22Rv1 (cell line): ENCODE results near the gene ADGRL3.

Experiments used
- H3K27ac ChIP-seq: fragments of 450-650 bp; 2 replicates; pipeline ENCODE4 v1.5.1; 2017
- CTCF ChIP-seq: fragments of 450-650 bp; IDR thresholded peaks from 2 replicates; pipeline ENCODE4 v1.5.1; 2017; ENCODE audit warnings: mild to moderate bottlenecking
- ZFX ChIP-seq: fragments of 450-650 bp; IDR thresholded peaks from 2 replicates; pipeline ENCODE4 v1.6.1; 2017; ENCODE audit warnings: antibody characterized with exemption, borderline replicate concordance

ADGRL3 gene

GRCh38 chr4:61773655-61774245 lies 573.6 kb downstream of the ADGRL3 start:
- no peak overlapping the region for H3K27ac ChIP-seq
- TF ChIP-seq CTCF (no peak), ZFX (no peak)

- no peak overlapping the region for H3K27ac ChIP-seq
- TF ChIP-seq ZFX (no peak), CTCF (no peak)
Observed at GRCh38 chr4:61782133-61782532, 582.0 kb downstream of the ADGRL3 start.

- no peak overlapping the region for H3K27ac ChIP-seq
- TF ChIP-seq CTCF (no peak), ZFX (no peak)
Observed at GRCh38 chr4:61783050-61783449, 582.9 kb downstream of the ADGRL3 start.

- H3K27ac ChIP-seq, result no peak overlapping the region
- TF ChIP-seq CTCF (no peak), ZFX (no peak)
Observed at GRCh38 chr4:61785761-61786160, 585.6 kb downstream of the ADGRL3 start.

- no peak for TF ChIP-seq ZFX
- no peak for TF ChIP-seq CTCF
- H3K27ac ChIP-seq, result no peak overlapping the region
Observed at GRCh38 chr4:61786211-61786610, 586.1 kb downstream of the ADGRL3 start.

GRCh38 chr4:61795998-61796397 lies 595.9 kb downstream of the ADGRL3 start:
- H3K27ac ChIP-seq, result no peak overlapping the region
- no peak for TF ChIP-seq CTCF
- TF ChIP-seq ZFX, result no peak

- no peak overlapping the region for H3K27ac ChIP-seq
- TF ChIP-seq CTCF, result no peak
- no peak for TF ChIP-seq ZFX
Observed at GRCh38 chr4:61799794-61800193, 599.7 kb downstream of the ADGRL3 start.
